GM12892 (cell line): Measurements from ENCODE around the gene C4A.
A peak's percentile ranks its signal among the peaks of the same experiment; 100 is the strongest.
"Not testable (repeated sequence)": the region's sequence is repeated elsewhere in the genome, so short reads cannot be mapped to it uniquely, and the experiment has no call there.

Experiments used
- DNase-seq: peaks from one replicate; pipeline ENCODE4 v3.0.0; 2011; ENCODE audit not compliant: insufficient read length
- FAIRE-seq: peaks from 2 replicates; lab custom pipeline; 2011; peaks lifted over from hg19 to GRCh38; lab: Jason Lieb, UNC
- POLR2A ChIP-seq: IDR thresholded peaks from 2 replicates; pipeline ENCODE4 v1.6.1; 2011; ENCODE audit warnings: low read depth, low read length, control low read depth
- POLR2AphosphoS5 ChIP-seq: IDR thresholded peaks from 2 replicates; pipeline ENCODE4 v1.6.1; 2011; ENCODE audit warnings: low read depth, low read length, control low read depth
- TAF1 ChIP-seq: IDR thresholded peaks from 2 replicates; pipeline ENCODE4 v1.6.1; 2011; ENCODE audit warnings: low read depth, mild to moderate bottlenecking, control low read depth, low read length, borderline replicate concordance

The C4A gene

DNA sequence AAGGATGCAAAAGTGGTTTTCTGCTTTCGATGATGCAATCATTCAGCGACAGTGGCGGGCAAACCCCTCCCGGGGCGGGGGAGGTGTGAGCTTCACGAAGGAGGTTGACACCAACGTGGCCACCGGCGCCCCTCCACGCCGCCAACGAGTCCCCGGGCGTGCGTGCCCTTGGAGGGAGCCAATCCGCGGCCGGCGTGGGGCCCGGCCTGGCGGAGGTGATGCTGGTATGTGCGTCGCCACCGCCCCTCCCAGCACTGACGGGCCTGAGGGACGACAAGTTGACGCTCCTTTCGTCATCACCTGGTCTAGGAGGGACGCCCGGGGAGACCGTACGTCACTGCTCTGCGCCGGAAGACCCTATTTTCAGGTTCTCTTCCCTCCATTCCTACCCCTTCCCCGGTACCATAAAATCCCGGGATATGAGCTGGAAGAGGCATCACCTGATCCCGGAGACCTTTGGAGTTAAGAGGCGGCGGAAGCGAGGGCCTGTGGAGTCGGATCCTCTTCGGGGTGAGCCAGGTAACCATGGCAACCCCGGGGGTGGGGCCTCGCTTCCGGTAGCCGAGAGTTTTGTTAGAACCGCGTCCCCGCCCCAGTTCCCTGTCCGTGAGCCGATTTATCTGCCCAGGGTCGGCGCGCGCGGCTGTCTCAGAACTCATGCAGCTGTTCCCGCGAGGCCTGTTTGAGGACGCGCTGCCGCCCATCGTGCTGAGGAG, 9.7 kb upstream of the C4A start, which contains the start of gene DXO:
Gene DXO, minus strand, starts transcription at position 146 of the 716 bp plus-strand sequence. CDS start 463 bp downstream, outside the sequence.
- DNase-seq (peak; percentile 99), FAIRE-seq (peak; percentile 98)
- TF ChIP-seq POLR2AphosphoS5, result peak; percentile 55; the same call in 1 of the 2 replicates
- TF ChIP-seq TAF1, result no peak
- TF ChIP-seq POLR2A, result no peak; the same call in 1 of the 2 replicates

DNA sequence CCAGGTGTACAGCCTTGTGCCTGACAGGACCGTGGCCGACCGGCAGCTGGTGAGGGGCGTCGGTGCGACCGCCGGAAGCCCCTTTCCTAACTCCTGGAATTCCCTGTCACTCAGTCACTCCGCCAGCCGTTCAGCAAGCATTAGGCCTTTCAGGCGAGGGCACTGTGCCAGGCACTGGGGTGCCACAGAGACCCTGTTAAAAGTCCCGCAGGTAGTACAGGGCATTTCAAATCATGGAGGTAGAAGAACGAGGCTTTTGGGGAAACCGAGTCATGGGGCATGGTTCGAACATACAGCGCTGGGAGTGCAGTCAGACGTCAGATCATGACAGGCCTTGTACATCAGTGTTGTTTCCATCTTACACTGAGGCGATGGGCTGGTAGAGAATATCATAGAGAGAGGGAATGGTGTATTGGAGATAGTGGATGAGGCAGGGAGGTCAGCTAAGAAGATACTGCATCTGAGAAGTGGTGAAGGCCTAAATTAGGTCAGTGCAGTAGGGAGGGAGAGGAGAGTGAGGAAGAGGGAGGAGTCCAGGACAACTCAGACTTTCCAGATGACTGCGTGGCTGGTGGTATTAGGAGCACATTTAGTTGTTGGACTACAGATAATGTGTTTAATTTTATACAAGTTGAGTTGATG, 9.0 kb upstream of the C4A start:
- FAIRE-seq, result no peak
- TF ChIP-seq POLR2AphosphoS5, result no peak
- TF ChIP-seq POLR2A, result no peak
- TF ChIP-seq TAF1, result no peak
- no peak for DNase-seq

DNA sequence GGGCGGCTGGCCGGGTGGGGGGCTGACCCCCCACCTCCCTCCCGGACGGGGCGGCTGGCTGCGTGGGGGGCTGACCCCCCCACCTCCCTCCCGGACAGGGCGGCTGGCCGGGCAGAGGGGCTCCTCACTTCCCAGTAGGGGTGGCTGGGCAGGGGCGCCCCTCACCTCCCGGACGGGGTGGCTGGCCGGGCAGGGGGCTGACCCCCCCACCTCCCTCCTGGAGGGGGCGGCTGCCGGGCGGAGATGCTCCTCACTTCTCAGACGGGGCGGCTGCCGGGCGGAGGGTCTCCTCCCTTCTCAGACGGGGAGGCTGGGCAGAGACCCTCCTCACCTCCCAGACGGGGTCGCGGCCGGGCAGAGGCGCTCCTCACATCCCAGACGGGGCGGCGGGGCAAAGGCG, 5.8 kb upstream of the C4A start:
- FAIRE-seq, result not testable (repeated sequence)

DNA sequence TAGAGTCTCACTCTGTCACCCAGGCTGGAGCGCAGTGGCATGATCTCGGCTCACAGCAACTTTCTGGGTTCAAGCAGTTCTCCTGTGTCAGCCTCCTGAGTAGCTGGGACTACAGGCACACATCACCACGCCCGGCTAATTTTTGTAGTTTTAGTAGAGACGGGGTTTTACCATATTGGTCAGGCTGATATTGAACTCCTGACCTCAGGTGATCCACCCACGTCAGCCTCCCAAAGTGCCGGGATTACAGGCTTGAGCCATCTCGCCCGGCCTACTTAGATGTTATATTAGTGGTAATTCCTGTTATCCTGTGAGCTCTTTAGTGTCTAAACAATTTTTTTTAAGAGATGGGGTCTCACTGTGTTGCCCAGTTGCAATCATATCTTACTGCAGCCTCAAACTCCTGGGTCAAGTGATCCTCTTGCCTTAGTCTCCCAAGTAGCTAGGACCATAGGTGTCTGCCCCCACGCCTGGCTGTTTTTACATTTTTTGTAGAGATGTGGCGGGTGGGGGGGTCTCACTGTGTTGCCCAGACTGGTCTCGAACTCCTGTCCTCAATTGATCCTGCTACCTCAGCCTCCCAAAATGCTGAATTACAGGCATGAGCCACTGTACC, 3.9 kb upstream of the C4A start:
- FAIRE-seq, result no peak

More for the DNA sequence above, 5.8 kb upstream of the C4A start:
- not testable (repeated sequence) for DNase-seq

GRCh38 chr6:31978831-31979230, 3.0 kb upstream of the C4A start:
- no peak for DNase-seq
- TF ChIP-seq POLR2A (no peak), POLR2AphosphoS5 (no peak), TAF1 (no peak)
- FAIRE-seq, result no peak

More for the DNA sequence above, 3.9 kb upstream of the C4A start:
- DNase-seq, result no peak
- TF ChIP-seq TAF1, result no peak
- TF ChIP-seq POLR2AphosphoS5, result no peak
- TF ChIP-seq POLR2A, result no peak

DNA sequence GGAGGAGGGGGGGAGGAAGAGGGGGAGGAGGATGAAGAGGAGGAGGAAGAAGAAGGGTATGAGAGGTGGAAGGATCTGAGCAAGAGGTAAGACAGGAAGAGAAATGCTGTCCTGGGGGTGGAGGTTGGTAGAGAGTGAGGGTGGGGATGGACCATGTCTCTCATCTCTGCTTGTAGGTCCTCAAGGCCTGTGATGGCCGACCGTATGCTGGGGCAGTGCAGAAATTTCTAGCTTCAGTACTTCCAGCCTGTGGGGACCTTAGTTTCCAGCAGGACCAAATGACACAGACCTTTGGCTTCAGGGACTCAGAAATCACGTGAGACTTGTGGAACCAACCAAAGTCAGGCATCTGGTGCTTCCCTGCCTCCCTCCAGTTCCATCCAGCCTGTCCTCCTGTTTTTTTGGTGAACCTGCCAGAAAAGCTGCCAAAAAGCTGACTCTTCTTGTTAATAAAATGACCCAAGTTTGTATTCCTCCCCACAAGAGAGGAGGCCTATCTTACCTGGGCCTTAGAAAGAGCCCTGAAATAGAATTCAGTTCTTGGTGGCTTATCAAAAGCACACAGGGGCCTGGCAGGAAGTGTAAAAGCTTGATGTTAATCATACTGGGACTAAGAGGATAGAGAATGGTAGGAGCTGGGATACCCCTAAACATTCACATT, 2.5 kb upstream of the C4A start:
- TF ChIP-seq POLR2AphosphoS5, result no peak
- no peak for TF ChIP-seq POLR2A
- TF ChIP-seq TAF1, result no peak
- no peak for FAIRE-seq
- DNase-seq, result no peak

GRCh38 chr6:31980195-31980876, 1.5 kb upstream of the C4A start:
- not testable (repeated sequence) for FAIRE-seq, DNase-seq

DNA sequence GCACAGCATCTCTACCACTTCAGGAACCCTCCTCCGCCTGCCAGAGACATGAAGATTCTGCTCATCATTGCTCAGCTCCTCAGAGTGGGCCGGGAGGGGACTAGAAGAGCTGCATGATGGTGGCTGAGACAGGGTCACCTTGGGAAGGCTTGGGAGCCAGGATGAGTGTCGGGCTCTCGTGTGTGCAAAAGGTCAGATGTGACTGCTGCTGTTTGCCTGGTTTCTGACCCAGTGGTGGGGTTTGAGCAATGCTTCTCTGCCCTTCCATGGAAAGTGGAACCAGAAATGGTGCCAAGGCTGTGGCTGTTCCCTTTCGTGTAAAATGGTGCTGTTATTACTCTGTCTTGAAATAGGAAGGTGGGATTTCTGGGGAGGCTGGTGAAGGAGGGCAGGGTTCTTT, 859 bp upstream of the C4A start:
- not testable (repeated sequence) for FAIRE-seq, DNase-seq

DNA sequence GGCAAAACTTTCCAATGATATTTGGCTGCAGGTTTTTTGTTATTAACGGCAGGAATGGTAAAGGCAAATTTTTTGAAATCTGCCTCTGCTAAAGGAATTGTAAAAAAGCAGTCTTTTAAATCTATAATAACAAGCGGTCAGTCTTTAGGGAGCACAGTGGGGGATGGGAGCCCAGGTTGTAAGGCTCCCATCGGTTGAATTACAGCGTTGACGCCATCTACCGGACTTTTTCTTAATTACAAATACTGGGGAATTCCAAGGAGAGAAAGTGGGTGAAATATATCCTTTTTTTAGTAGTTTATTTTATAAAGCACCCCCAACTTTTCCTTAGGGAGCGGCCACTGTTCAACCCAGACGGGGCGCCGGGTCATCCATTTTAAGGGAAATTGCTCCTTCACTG, 7.5 kb downstream of the C4A start:
- not testable (repeated sequence) for FAIRE-seq, DNase-seq

- FAIRE-seq, DNase-seq: not testable (repeated sequence)
These were observed 12.6 kb downstream of the C4A start for GRCh38 chr6:31994421-31994820.

DNA sequence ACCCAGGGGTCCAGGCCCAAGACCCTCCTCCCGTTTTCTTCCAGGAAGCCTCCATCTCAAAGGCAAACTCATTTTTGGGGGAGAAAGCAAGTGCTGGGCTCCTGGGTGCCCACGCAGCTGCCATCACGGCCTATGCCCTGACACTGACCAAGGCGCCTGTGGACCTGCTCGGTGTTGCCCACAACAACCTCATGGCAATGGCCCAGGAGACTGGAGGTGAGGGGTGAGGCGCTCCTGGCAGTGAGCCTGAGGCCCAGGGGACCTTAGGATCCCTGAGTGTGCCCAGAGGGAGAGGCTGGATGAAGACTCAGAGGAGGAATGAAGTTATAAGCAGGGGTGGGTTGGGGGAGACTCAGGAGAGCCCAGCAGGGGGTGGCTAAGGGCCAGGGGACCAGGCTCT, 14.5 kb downstream of the C4A start:
- not testable (repeated sequence) for FAIRE-seq, DNase-seq

DNA sequence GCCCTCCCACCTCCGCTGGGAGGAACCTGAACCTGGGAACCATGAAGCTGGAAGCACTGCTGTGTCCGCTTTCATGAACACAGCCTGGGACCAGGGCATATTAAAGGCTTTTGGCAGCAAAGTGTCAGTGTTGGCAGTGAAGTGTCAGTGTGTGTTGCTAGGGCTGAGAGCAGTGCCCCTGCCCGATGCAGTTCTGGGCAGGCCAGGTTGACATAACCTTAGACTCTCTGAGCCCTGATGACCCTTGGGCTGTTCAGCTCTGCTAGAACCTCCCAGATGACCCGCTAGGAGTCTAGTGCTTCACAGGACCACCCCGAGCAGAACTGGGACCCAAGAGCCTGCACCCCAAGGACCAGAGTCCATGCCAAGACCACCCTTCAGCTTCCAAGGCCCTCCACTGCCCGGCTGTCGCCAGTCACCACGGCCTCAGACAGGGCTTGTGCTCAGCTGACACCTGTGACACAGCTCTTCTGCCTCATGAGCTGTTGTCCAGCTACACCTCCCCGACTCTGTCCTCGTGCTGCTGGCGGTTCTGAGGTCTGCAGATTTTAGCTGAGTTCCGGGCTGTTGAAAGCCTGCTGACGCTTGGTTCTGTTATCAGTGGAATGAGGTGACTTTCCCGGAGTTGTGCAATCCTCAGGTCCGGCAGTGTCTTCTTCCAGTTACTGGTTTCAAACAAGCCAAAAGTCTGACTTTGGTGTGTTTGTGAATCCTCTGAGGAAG, 20.9 kb downstream of the C4A start:
- not testable (repeated sequence) for FAIRE-seq, DNase-seq

DNA sequence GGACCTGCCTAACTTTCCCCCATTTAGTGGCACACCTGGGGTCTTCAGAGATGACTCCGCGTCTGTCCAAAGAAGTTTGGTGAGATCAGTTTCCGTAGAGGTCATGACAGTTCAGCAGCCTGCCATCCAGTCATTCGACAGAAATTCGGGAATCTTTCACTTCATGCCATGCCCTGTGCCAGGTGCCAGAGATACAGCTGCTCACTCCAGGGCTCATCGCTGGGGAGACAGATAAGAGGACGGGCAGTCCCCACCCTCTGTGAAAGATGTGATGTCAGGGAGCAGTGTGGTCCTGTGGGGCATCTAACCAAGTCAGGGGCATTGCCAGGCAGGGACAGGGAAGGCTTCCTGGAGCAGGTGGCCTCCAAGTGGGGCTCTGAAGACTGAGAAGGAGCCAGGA, 21.4 kb downstream of the C4A start:
- not testable (repeated sequence) for DNase-seq, FAIRE-seq

- DNase-seq, FAIRE-seq: not testable (repeated sequence)
These were observed 22.5 kb downstream of the C4A start for GRCh38 chr6:32004393-32004792.

DNA sequence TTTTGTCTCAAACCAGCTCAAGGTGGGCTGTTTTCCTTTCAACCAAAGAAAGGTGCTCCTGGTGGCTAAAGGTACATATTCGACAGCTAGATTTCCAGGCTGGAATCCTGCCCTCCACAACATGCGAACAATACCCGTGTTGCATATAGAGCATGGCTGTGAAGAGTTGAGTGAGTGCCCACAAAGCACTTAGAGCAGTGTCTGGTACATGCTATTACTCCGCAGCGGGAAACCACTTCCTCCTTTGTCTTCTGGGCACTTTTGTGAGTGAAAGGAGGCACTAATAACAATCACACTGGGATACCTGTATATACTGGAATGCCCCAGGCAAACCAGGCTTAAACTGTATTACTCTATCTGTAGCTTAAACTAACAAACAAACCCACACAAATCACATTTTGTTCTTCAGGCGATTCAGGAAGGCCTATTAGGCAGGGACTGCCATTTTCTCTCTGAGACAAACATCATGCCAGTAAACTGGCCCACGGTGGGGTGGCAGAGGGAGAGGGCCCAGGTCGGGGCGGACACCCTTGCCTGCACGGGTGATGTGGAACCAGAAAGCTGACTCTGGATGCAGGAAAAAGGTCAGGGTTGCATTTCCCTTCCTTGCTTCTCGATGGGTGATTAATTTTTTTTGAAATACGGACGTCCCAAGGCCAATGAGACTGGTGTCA, 23.1 kb downstream of the C4A start:
- DNase-seq, FAIRE-seq: not testable (repeated sequence)

DNA sequence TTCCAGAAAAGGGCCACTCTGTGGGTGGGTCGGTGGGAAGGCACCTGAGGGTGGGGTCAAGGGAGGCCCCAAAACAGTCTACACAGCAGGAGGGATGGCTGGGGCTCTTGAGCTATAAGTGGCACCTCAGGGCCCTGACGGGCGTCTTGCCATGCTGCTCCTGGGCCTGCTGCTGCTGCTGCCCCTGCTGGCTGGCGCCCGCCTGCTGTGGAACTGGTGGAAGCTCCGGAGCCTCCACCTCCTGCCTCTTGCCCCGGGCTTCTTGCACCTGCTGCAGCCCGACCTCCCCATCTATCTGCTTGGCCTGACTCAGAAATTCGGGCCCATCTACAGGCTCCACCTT, 23.7 kb downstream of the C4A start:
- DNase-seq, FAIRE-seq: not testable (repeated sequence)
